Loucy (cell line): Measurements from ENCODE around the gene LBH.

Experiments
- H2AFZ ChIP-seq: fragments of 200-600 bp; sonication (generic); 2 replicates; pipeline ENCODE4 v1.6.0; 2016; ENCODE audit warnings: antibody characterized with exemption, mild to moderate bottlenecking, low read length, moderate library complexity
- H3F3A ChIP-seq: fragments of 200-600 bp; 2 replicates; pipeline ENCODE4 v1.6.0; 2016; ENCODE audit warnings: antibody characterized with exemption, low read depth, mild to moderate bottlenecking
- H3K27me3 ChIP-seq: fragments of 200-600 bp; sonication (generic); 2 replicates; pipeline ENCODE4 v1.6.1; 2014; ENCODE audit warnings: low read length, mild to moderate bottlenecking; ENCODE audit not compliant: insufficient read depth, poor library complexity, severe bottlenecking
- H3K36me3 ChIP-seq: fragments of 200-600 bp; sonication (generic); 2 replicates; pipeline ENCODE4 v1.6.1; 2016; ENCODE audit warnings: low read length; ENCODE audit not compliant: insufficient read depth
- H3K4me1 ChIP-seq: fragments of 200-600 bp; sonication (generic); 2 replicates; pipeline ENCODE4 v1.5.1; 2014; ENCODE audit warnings: low read length, mild to moderate bottlenecking; ENCODE audit not compliant: insufficient read depth, poor library complexity, severe bottlenecking
- H3K4me2 ChIP-seq: fragments of 200-600 bp; sonication (generic); 2 replicates; pipeline ENCODE4 v1.6.0; 2014; ENCODE audit warnings: antibody characterized with exemption, low read length, low read depth, mild to moderate bottlenecking; ENCODE audit not compliant: poor library complexity, severe bottlenecking
- H3K4me3 ChIP-seq: fragments of 200-600 bp; sonication (generic); 2 replicates; pipeline ENCODE4 v1.5.1; 2014; ENCODE audit warnings: low read length, mild to moderate bottlenecking, mixed read lengths; ENCODE audit not compliant: poor library complexity, severe bottlenecking
- H3K79me2 ChIP-seq: fragments of 200-600 bp; sonication (generic); 2 replicates; pipeline ENCODE4 v1.6.1; 2014; ENCODE audit warnings: low read length; ENCODE audit not compliant: insufficient read depth
- H3K9ac ChIP-seq: fragments of 200-600 bp; sonication (generic); 2 replicates; pipeline ENCODE4 v1.6.0; 2014; ENCODE audit warnings: mild to moderate bottlenecking, low read depth, low read length, moderate library complexity; ENCODE audit not compliant: poor library complexity, severe bottlenecking
- H3K9me2 ChIP-seq: fragments of 200-600 bp; sonication (generic); replicated peaks from 2 replicates; pipeline ENCODE4 v1.6.1; 2016; ENCODE audit warnings: low read depth, low read length, mixed read lengths
- H3K9me3 ChIP-seq: fragments of 200-600 bp; sonication (generic); 2 replicates; pipeline ENCODE4 v1.6.1; 2014; ENCODE audit warnings: mild to moderate bottlenecking, antibody characterized with exemption, low read length, low read depth; ENCODE audit not compliant: insufficient read depth
- H4K20me1 ChIP-seq: fragments of 200-600 bp; sonication (generic); 2 replicates; pipeline ENCODE4 v1.6.0; 2014; ENCODE audit warnings: antibody characterized with exemption, low read length, mild to moderate bottlenecking; ENCODE audit not compliant: insufficient read depth, poor library complexity, severe bottlenecking
- CTCF ChIP-seq: fragments of 200-600 bp; sonication (generic); conservative IDR thresholded peaks from 2 replicates; pipeline ENCODE4 v1.5.1; 2014; ENCODE audit warnings: mild to moderate bottlenecking, antibody characterized with exemption, low read length
- EZH2phosphoT487 ChIP-seq: fragments of 200-600 bp; IDR thresholded peaks from 2 replicates; pipeline ENCODE4 v1.6.1; 2018; ENCODE audit warnings: antibody characterized with exemption, mild to moderate bottlenecking, moderate library complexity, borderline replicate concordance

Gene LBH

GRCh38 chr2:30218814-30219213, 12.5 kb upstream of the LBH start:
- H4K20me1 ChIP-seq, result no peaks in the 10 kb centered on the region
- no peaks in the 10 kb centered on the region for H3K36me3 ChIP-seq
- no peaks in the 10 kb centered on the region for H3K9me2 ChIP-seq
- no peaks in the 10 kb centered on the region for H3K9me3 ChIP-seq
- H3K4me2 ChIP-seq, result no peak overlapping the region
- no peaks in the 10 kb centered on the region for H3K79me2 ChIP-seq
- no peak overlapping the region for H3K9ac ChIP-seq
- no peak overlapping the region for H3K4me3 ChIP-seq
- no peak overlapping the region for H2AFZ ChIP-seq
- H3K4me1 ChIP-seq, result peaks cover 6% of the 10 kb centered on the region
- H3F3A ChIP-seq, result no peaks in the 10 kb centered on the region
- TF ChIP-seq CTCF, result no peak
- no peak for TF ChIP-seq EZH2phosphoT487
- no peaks in the 10 kb centered on the region for H3K27me3 ChIP-seq

- Histone ChIP-seq H3K79me2 (no peaks in the 10 kb centered on the region), H3K9ac (no peak overlapping the region), H3K4me1 (peaks cover 19% of the 10 kb centered on the region), H3K9me3 (no peaks in the 10 kb centered on the region), H3K27me3 (no peaks in the 10 kb centered on the region), H3K4me3 (no peak overlapping the region), H3K36me3 (no peaks in the 10 kb centered on the region), H3F3A (no peaks in the 10 kb centered on the region), H4K20me1 (no peaks in the 10 kb centered on the region), H3K4me2 (no peak overlapping the region), H2AFZ (no peak overlapping the region), H3K9me2 (no peaks in the 10 kb centered on the region)
- no peak for TF ChIP-seq EZH2phosphoT487
- TF ChIP-seq CTCF, result no peak
These were observed 11.2 kb upstream of the LBH start for GRCh38 chr2:30219886-30220875.

GRCh38 chr2:30221531-30221930, 9.8 kb upstream of the LBH start:
- H3K79me2 ChIP-seq, result no peaks in the 10 kb centered on the region
- H3F3A ChIP-seq, result no peaks in the 10 kb centered on the region
- H3K27me3 ChIP-seq, result no peaks in the 10 kb centered on the region
- no peak overlapping the region for H2AFZ ChIP-seq
- H3K9ac ChIP-seq, result no peak overlapping the region
- H3K4me2 ChIP-seq, result no peak overlapping the region
- no peak for TF ChIP-seq CTCF
- no peak for TF ChIP-seq EZH2phosphoT487
- no peaks in the 10 kb centered on the region for H3K36me3 ChIP-seq
- H3K4me3 ChIP-seq, result no peak overlapping the region
- no peaks in the 10 kb centered on the region for H3K9me3 ChIP-seq
- no peaks in the 10 kb centered on the region for H3K9me2 ChIP-seq
- H4K20me1 ChIP-seq, result no peaks in the 10 kb centered on the region
- peaks cover 33% of the 10 kb centered on the region for H3K4me1 ChIP-seq
